ENCODE measurements around the gene AKR1D1.

GRCh38 chr7:138047907-138048306, 28.4 kb upstream of the AKR1D1 start:
- TF ChIP-seq BHLHE40 (IDR thresholded peaks at IDR 0.05; ENCODE audit: borderline replicate concordance) (no peak), PKNOX1 (IDR thresholded peaks at IDR 0.05) (no peak), TARDBP (IDR thresholded peaks at IDR 0.05) (no peak), LEF1 (IDR thresholded peaks at IDR 0.05; ENCODE audit: borderline replicate concordance) (no peak), FOXK2 (IDR thresholded peaks at IDR 0.05) (no peak), FOXM1 (IDR thresholded peaks at IDR 0.05; ENCODE audit: borderline replicate concordance) (no peak), HDGF (IDR thresholded peaks at IDR 0.05; ENCODE audit: borderline replicate concordance) (no peak), ELF4 (IDR thresholded peaks at IDR 0.05) (no peak), ARNT (IDR thresholded peaks at IDR 0.05) (no peak), SP1 (IDR thresholded peaks at IDR 0.05) (no peak), ZNF384 (IDR thresholded peaks at IDR 0.05) (no peak), NFRKB (IDR thresholded peaks at IDR 0.05) (no peak), SUZ12 (IDR thresholded peaks at IDR 0.05) (no peak), L3MBTL2 (conservative IDR thresholded peaks at IDR 0.05) (no peak)
